ENCODE measurements around the gene MST1R.

MST1R gene

DNA sequence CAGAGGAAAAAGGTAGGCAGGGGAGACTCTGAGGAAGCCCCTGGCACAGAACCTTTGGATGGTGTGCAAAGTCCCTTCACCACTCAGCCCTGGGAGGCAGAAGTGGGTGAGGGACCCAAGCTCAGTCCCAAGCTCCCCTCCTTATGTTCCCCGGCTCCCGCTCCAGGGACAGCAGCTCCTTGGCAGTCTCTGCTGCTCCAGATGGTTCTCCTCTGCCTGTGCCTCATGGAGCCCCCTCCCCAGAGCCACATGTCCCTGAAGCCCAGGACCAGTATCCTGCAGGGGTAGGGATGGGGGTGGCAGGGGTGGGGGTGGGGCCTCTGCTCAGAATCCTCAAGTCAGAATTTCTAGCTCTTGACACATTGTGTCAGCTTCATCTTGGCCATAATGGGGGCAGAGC is 26.0 kb downstream of the MST1R start:
- no peak for DNase-seq (ENCODE audit: low spot score)

DNA sequence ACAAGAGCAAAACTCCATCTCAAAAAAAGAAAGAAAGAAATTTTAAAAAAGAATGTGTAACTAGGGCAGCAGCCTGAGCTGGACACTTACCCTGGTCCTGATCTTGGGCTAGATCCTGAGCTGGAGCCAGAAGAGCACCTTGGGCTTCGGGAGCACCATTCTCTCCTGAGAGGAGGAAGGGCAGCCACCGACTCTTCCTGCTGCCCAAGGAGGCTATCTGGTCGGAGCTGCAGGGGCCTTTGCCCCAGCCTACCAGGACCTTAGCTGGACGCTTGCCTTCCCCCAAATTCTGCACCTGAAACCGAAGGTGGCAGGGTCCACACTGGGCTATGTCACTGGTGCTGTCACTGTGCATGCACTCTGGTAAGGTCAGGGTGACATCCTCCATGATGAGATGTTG is 27.1 kb downstream of the MST1R start:
- no peak for DNase-seq (ENCODE audit: low spot score)

GRCh38 chr3:49873623-49874022 is 30.1 kb downstream of the MST1R start:
- no peak for DNase-seq (ENCODE audit: low spot score)

DNA sequence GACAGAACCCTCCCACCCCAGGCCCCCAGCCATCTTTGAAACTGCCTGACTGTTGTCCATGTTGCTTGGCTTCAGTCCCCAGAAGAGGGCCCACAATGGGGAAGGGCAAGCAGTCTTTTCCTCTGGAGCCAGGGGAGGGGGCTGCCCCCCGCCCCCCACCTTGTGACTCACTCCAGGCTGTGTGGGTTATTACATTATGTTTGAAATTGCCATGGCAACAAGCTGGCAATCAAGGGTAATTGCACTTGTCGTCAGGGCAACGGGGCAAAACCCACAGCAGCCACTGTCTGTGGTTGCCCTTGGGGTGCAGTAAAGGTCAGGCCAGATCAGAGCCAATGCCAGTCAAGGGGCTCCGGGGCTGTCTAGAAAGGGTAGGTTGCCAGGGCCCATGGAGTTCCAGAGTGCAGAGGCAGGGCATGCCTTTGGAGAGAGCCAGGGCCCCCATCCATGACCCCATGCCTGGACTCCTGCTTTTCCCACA is 30.8 kb downstream of the MST1R start:
- no peak for DNase-seq (ENCODE audit: low spot score)

GRCh38 chr3:49871531-49872153 is 32.0 kb downstream of the MST1R start:
- DNase-seq (ENCODE audit: low spot score), result no peak

DNA sequence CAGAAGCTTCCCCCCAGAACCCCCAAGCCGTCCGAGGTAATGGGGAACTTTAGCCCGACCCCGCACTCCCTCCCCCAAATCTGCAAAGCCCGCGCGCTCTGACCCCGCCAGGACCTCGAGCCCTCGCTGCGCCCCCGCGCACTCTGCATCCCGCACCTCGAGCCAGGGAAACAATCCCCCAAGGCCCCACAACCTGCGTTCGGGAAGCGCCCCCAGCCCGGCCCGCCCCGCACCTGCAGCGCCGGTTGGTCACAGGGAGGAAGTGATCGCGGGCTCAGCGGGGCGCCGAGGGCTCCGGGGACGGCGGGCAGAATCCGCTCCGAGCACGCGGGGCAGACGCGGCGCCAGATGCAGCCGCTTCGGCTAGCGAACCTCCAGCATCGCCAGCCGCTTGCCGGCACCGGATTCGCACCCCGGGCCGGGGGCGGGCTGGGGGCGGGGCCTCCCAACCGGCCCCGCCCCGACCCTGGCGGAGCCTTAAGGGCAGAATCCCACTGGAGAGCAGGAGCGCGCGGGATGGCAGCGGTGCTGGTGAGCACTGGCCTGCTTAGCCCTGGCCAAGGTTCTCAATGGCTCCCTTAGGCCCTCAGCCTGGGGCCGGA is 34.0 kb downstream of the MST1R start, which contains the start of gene CAMKV:
CAMKV (minus strand) TSS at position 382 of the 602 bp plus-strand sequence. CDS start 7,518 bp downstream, outside the sequence.
- DNase-seq (ENCODE audit: low spot score), result peak; percentile 26

DNA sequence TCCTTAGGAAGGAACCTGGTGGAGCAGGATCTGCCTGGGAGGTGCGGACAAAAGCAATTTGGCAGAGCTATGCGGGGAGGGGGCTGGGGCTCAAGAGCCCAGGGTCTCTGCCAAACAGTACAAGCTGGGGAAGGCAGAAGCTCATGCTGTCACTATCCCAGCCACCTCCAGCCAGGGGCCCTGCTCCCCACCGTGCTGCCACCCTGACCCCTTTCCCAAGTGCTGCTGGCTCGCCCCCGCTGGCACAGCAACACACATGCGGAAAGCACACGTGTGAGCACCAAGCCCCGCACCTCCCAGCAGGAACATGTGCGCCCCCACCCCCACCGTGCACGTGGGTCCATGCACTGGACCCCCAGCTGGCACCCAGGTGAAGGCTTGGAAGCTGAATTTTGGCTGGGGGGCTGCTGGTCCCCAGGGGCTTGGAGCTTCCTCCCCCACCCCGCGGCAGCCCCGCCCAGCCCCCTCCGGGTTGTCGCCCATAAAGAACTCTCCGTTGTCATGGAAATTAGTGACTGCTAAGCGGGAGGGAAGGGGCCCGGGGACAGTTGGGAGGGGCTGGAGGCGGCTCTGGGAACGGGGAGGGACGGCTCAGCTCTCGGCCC is 34.7 kb downstream of the MST1R start:
- no peak for DNase-seq (ENCODE audit: low spot score)

- DNase-seq (ENCODE audit: low spot score), result peak; percentile 63
Measured at GRCh38 chr3:49867871-49868321, 35.8 kb downstream of the MST1R start.

- DNase-seq (ENCODE audit: low spot score), result no peak
Measured at GRCh38 chr3:49867400-49867799, 36.3 kb downstream of the MST1R start.

- no peak for DNase-seq (ENCODE audit: low spot score)
Measured at GRCh38 chr3:49865198-49865784, 38.4 kb downstream of the MST1R start.

DNA sequence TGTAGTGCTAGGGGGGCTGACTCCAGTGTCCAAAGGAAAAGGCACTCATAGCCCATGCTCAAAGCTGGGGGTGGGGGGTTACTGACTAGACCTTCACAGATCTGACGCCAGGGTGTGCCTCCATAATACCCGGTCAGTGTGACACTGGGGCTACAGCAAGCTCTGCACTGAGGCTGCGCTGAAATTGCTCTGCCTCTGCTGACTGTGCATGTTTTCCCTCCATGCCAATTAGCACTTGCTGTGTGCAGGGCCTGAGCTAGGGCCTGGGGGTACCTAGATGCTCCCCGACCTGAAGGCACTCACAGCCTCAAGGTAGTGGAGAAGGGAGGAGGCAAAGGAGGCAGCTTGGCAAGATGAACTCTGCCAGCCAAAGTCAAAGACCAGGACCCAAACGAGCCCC is 39.2 kb downstream of the MST1R start:
- no peak for DNase-seq (ENCODE audit: low spot score)

- DNase-seq (ENCODE audit: low spot score), result no peak
Measured at GRCh38 chr3:49859576-49860305, 43.9 kb downstream of the MST1R start.

GRCh38 chr3:49856181-49857005 is 47.3 kb downstream of the MST1R start, which contains the start of gene TRAIP:
Gene TRAIP (minus strand): TSS chr3:49856564. CDS start chr3:49856453, 111 bp downstream.
- peak; percentile 99 for DNase-seq (ENCODE audit: low spot score)

DNA sequence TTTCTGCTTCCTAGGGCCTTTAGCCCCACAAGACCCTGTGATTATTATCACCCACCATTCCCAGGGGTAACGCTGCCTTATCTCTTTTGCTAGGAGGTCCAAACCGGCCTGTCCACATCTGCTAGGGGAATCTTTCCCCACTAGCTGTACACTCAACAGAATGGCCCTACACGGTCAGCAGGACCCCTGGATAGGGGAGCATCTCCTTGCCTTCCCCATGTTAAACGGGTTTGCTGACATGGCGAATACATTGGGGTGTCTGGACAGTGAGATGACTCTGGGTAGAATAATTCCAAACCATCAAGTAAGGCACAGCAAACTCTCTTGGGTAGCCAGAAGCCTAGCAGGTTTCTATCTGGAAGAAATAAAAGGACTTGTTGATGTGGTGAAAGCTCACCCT is 48.0 kb downstream of the MST1R start:
- DNase-seq (ENCODE audit: low spot score), result no peak

DNA sequence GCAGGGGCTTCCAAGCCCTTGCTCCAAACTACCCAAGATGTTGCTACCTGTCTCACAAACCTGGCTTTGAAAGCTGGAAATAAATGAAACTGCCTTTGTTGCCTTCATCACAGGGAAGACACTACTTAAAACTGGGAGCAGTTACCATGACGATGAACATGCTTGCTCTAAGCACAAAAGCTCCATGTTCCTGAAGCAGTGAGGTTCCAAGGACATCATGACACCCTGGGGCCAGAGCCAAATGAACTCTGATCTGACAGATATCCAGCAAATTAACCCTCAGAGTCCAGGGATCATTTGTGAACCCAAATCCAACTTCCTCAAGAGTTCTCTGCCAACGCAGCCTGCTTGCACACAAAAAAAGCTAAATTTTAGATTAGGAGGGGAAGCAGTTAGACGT is 58.0 kb downstream of the MST1R start:
- no peak for DNase-seq (ENCODE audit: low spot score)

DNA sequence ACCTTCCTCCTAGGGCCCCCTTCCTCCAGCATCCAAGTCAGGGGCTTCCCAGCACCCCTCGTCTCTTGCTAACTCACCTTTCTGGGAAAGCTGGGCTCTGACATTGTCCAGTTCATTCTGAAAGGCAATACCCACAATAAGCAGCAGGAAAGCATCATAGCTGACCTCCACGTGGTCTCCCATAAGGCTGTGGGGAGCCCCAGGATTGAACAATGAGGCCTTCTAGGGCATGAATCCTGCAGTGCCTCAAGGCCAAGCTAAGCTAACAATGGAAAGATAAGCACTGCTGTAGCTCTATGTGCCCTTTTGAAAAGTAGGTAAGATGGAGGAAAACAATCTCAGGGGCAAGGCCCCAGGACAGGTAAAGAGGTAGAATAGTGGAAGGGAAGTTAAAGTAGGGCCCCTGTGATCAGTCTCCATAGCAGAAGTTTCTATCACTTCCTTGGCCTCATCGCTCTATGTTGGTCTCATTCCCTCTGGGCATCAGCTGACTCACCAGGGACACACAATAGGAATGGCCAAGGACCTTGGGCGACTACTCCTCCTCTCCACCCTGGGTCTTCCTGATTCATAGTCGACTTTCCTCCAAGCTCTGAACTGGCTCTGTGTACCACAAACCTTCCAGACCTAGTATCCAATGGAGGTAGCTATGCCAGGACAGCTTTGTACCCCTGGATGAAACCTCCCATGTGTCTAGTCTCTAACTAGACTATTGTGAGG is 59.0 kb downstream of the MST1R start:
- DNase-seq (ENCODE audit: low spot score), result no peak

- no peak for DNase-seq (ENCODE audit: low spot score)
Measured at GRCh38 chr3:49842843-49843517, 60.7 kb downstream of the MST1R start.

DNA sequence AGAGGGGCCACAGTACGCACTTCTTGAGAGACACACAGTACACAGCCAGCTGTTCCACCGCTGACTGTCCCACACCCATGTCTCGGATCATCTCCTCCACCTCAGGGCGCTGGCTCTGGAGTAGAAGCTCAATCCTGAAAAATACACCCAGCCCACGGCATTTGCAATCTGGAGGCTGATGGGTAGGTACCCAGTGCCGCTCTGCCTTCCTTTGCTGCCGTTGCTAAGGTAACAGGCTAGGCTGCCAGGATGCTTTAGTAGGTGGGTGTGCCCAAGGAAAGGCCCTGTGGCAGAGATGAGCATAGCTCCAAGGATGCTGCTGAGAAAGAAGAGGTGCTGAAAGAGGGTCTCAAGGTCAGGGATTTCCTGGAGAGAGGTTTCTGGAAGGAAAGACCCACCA is 61.9 kb downstream of the MST1R start:
- no peak for DNase-seq (ENCODE audit: low spot score)

- no peak for DNase-seq (ENCODE audit: low spot score)
Measured at GRCh38 chr3:49841126-49841696, 62.5 kb downstream of the MST1R start.

DNA sequence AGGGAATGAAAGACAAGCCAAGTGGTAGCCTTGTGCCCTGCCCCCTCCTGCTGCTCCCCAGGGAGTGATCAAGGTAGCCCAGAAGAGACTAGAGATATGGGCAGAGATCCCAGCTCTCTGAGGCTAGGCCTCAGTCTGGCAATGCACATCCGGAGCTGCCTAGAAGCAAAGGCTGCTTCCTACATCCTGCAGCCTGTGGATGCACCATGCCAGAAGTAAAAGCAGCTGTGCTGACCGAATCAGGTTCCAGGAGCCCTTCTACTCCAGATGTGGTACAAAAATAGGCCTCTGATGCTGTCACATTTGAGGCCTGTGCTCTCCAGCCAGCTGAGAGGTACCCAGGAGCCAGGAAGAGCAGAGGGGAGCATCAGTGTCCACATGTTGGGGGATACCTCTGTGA is 63.3 kb downstream of the MST1R start:
- DNase-seq (ENCODE audit: low spot score), result no peak

All from AG08396 (cell line).